Thoracic aorta (tissue), 2 donors: ENCODE measurements around the gene SLFNL1. TPM values are rescaled to one million over a fixed set of nuclear protein-coding genes. Genes with fewer than 3 reads are reported as not detected.

ENCODE experiments used
- ATAC-seq: fragments of 150-250 bp; one replicate; pipeline ENCODE4 v1.8.0; 2017; ENCODE audit warnings: low read depth; ENCODE audit not compliant: insufficient number of reproducible peaks, low FRiP score
- DNase-seq: peaks from one replicate; pipeline ENCODE4 v3.0.0-alpha.2; 2020; ENCODE audit warnings: low spot score
- H3K27ac ChIP-seq, 2 donors: fragments of 200-600 bp; sonication (generic); 1 replicate in 1 of 2; 2 replicates in 1 of 2; pipeline ENCODE4 v1.5.1; 2016; ENCODE audit warnings: mild to moderate bottlenecking in 2 of 2, moderate library complexity in 2 of 2
- H3K27me3 ChIP-seq: fragments of 200-600 bp; sonication (generic); replicated peaks from 2 replicates; pipeline ENCODE4 v1.6.0; 2016; ENCODE audit warnings: mild to moderate bottlenecking; ENCODE audit not compliant: insufficient read depth
- H3K36me3 ChIP-seq: fragments of 200-600 bp; sonication (generic); one replicate; pipeline ENCODE4 v1.5.1; 2016
- H3K4me1 ChIP-seq, 2 donors: fragments of 200-600 bp; sonication (generic); 1 replicate in 1 of 2; 2 replicates in 1 of 2; pipeline versions ENCODE4 v1.5.1 to v1.6.0; 2016; ENCODE audit warnings: low read depth in 2 of 2, mild to moderate bottlenecking in 1 of 2; ENCODE audit not compliant: control insufficient read depth in 1 of 2
- H3K4me3 ChIP-seq: fragments of 200-600 bp; sonication (generic); 2 replicates; pipeline ENCODE4 v1.5.1; 2016; ENCODE audit warnings: mild to moderate bottlenecking
- H3K9me3 ChIP-seq: fragments of 200-600 bp; sonication (generic); 2 replicates; pipeline ENCODE4 v1.5.1; 2016
- total RNA-seq, 2 donors: library from RNA; depleted of rRNA; stranded (reverse); fragments of >200 nt; gene quantifications; one replicate each; pipeline versions ENCODE4 v1.1.0 to v1.2.3, GENCODE V29; 2016
- TF ChIP-seq, protein P1 (sequence below): fragments of 200-600 bp; sonication (generic); IDR thresholded peaks from one replicate; pipeline ENCODE4 v1.5.1; 2019; ENCODE audit warnings: antibody characterized with exemption

The SLFNL1 gene
- total RNA-seq, 2 donors from 2014 or later = 0.68 to 1.3 TPM

- TF ChIP-seq, protein P1, sequence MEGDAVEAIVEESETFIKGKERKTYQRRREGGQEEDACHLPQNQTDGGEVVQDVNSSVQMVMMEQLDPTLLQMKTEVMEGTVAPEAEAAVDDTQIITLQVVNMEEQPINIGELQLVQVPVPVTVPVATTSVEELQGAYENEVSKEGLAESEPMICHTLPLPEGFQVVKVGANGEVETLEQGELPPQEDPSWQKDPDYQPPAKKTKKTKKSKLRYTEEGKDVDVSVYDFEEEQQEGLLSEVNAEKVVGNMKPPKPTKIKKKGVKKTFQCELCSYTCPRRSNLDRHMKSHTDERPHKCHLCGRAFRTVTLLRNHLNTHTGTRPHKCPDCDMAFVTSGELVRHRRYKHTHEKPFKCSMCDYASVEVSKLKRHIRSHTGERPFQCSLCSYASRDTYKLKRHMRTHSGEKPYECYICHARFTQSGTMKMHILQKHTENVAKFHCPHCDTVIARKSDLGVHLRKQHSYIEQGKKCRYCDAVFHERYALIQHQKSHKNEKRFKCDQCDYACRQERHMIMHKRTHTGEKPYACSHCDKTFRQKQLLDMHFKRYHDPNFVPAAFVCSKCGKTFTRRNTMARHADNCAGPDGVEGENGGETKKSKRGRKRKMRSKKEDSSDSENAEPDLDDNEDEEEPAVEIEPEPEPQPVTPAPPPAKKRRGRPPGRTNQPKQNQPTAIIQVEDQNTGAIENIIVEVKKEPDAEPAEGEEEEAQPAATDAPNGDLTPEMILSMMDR = no peak
- no peaks in the 10 kb centered on the region for H3K9me3 ChIP-seq
Observed at GRCh38 chr1:41015281-41015896, 6.1 kb downstream of the SLFNL1 start.

GRCh38 chr1:41014871-41015270 lies 6.7 kb downstream of the SLFNL1 start:
- peaks cover 40% of the 10 kb centered on the region for H3K36me3 ChIP-seq
- ATAC-seq (no peak), DNase-seq (no peak)
- H3K4me3 ChIP-seq = no peak overlapping the region
- H3K27ac ChIP-seq = peak overlapping the region in 1 of 2 donors; percentile 34
- H3K9me3 ChIP-seq = no peaks in the 10 kb centered on the region
- no peaks in the 10 kb centered on the region for H3K27me3 ChIP-seq
- peaks cover 0 to 23% of the 10 kb centered on the region in 2 donors for H3K4me1 ChIP-seq
- TF ChIP-seq, protein P1 = no peak

More at GRCh38 chr1:41015281-41015896, 6.1 kb downstream of the SLFNL1 start:
- no peaks in the 10 kb centered on the region for H3K27me3 ChIP-seq
- ATAC-seq (no peak), DNase-seq (no peak)
- peaks cover 0 to 21% of the 10 kb centered on the region in 2 donors for H3K4me1 ChIP-seq
- no peak overlapping the region for H3K27ac ChIP-seq
- no peak overlapping the region for H3K4me3 ChIP-seq
- peaks cover 37% of the 10 kb centered on the region for H3K36me3 ChIP-seq

GRCh38 chr1:41013796-41014195 lies 7.7 kb downstream of the SLFNL1 start:
- ATAC-seq = no peak
- no peak for DNase-seq

GRCh38 chr1:41013024-41013423 lies 8.5 kb downstream of the SLFNL1 start:
- ATAC-seq (no peak), DNase-seq (no peak)
- H3K4me3 ChIP-seq = no peak overlapping the region
- TF ChIP-seq, protein P1 = no peak
- H3K27me3 ChIP-seq = no peaks in the 10 kb centered on the region
- peaks cover 0 to 28% of the 10 kb centered on the region in 2 donors for H3K4me1 ChIP-seq
- no peak overlapping the region for H3K27ac ChIP-seq
- H3K9me3 ChIP-seq = no peaks in the 10 kb centered on the region
- peaks cover 52% of the 10 kb centered on the region for H3K36me3 ChIP-seq

More at GRCh38 chr1:41013796-41014195, 7.7 kb downstream of the SLFNL1 start:
- Histone ChIP-seq H3K36me3 (peaks cover 51% of the 10 kb centered on the region), H3K9me3 (no peaks in the 10 kb centered on the region), H3K4me1 (peaks cover 0 to 28% of the 10 kb centered on the region in 2 donors), H3K4me3 (no peak overlapping the region), H3K27ac (peak overlapping the region in 1 of 2 donors; percentile 12), H3K27me3 (no peaks in the 10 kb centered on the region)
- TF ChIP-seq, protein P1 = no peak

DNA sequence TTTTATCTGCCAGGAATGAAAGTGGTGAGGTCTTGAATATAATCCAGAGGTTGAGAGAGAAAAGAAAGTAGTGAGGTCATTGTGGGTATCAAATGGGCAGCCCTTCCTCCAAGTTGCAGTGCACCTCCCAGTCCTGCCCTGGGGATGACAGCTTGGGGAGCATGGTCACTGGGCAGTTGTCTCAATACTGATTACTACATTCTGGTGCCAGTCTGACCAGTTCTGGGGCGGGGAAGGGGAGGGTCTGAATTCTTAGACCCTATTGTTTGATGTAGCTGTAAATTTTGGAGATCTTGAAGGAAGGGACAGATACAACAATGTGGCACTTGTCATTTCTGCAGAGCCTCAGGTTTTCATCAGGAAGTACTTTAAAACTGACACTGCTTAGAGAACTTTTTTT lies 11.2 kb downstream of the SLFNL1 start:
- Histone ChIP-seq H3K4me1 (peaks cover 0 to 19% of the 10 kb centered on the region in 2 donors), H3K9me3 (no peaks in the 10 kb centered on the region), H3K36me3 (peaks cover 61% of the 10 kb centered on the region), H3K27me3 (no peaks in the 10 kb centered on the region), H3K4me3 (no peak overlapping the region), H3K27ac (no peak overlapping the region)
- ATAC-seq (no peak), DNase-seq (no peak)
- TF ChIP-seq, protein P1 = no peak
